CD4-positive, alpha-beta T cell treated with Interleukin-4 for 1 hour (primary cell): ENCODE results near the gene SDC4.

Source experiments
- DNase-seq, 2 donors: peaks; one replicate each; pipeline ENCODE4 v3.0.0-alpha.2; 2020 to 2022

Gene SDC4

GRCh38 chr20:45342855-45343531 is 5.2 kb downstream of the SDC4 start:
- DNase-seq: no peak

DNA sequence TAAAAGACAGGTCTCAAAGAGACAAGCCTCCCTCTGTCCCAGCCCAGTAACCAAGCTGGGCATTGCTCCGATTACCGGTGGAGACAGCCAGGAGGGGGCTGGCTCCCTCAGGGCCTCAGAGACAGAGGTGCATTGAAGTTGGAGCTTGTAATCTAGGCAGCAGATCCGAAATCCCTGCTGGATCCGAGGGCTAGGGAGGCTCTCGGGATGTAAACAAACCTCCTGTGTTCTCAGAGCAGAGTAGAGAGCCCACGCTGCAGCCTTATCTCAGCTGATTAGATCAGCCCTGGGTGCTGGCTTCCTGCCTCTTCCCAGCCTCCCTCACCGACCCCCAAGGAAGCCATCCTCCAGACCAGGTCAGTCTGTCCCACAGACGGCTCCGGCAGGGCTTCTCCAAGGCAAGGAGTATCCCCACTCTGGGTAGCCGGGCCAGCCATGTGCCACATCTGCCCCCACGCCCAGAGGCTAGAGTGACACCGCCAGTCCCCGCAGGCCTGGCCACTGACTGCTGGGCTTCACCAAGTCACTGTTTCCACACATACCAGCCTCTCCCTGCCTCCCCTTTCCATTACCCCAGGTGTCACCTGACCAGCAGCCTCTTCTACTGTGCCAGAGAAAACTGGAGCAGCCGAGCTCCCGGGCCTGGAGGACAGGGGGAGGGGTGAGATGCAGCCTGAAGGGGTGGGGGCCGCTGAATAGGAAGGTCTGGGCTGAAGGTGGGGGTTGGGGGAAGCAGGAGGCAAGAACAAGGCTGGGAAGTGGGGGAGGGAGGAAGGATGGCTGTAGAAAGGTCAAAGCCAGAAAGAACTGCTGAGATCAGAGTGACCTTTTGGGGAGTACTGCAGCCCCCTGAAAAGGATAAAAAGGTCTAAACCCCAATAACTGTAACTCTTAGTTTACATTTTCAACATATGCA is 6.0 kb downstream of the SDC4 start:
- no peak for DNase-seq

GRCh38 chr20:45341579-45341938 is 6.7 kb downstream of the SDC4 start:
- DNase-seq: no peak

GRCh38 chr20:45340951-45341350 is 7.3 kb downstream of the SDC4 start:
- DNase-seq: no peak

- DNase-seq: no peak
Measured at GRCh38 chr20:45340236-45340847, 7.9 kb downstream of the SDC4 start.

DNA sequence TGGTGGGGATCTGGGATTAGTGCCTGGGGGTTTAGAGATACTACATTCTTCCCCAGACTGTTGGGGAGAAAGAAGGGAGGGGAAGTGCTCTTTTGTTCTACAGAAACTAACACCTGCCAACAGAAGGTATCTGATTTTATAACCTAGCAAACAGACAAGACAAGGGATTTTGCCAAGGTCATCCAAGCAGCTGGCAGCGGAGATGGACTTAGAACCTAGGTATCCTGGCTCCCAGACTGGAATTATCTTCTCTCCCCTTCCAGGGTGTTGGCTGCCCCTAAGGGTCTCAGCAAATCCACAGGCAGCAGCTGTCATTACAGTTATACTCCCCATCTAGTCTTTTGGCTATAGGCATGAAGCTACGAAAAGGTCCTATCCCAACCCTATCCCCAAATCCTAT is 8.4 kb downstream of the SDC4 start:
- no peak for DNase-seq

GRCh38 chr20:45339084-45339483 is 9.1 kb downstream of the SDC4 start:
- DNase-seq: no peak

DNA sequence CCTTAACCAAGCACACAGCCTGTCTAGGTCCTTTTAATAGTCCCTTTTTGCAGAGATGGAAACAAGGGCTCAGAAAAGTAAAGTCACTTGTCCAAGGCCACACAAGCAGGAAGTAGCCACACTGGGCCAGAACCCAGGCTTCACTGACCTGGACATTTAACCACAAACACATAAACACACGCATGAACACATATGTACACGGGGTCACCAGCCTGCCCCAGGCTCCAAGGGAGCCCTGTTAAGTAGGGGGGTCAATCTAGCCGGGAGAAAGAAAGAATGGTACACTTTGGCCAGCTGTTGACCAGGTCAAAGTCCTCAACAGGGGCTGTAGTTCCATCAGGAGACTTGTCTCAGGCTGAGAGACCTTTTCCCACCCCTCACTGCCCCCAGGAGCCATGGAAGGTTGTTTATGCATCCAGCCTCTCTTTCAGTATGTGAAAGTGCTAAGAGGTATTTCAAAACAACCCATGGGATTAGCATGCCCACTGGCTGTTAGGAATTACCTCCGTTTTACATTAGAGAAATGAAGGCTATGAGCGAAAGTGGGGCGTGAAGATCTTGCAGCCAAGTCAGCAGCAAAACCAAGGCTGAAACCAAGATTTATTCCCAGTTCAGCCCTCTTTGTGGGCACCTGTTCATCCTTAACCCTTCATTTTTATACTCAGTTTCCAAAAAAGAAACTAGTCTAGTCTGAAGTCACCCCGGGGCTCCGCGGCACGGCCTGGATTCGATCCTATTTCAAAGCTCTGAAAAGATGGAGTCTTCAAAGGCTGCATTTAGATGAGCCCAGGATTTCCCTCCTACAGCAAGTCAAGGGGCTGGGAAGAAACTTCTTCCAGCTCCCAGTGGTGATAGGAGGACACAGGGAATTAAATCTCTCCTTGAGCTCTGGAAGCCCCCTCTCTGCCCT is 9.8 kb downstream of the SDC4 start:
- DNase-seq: no peak

DNA sequence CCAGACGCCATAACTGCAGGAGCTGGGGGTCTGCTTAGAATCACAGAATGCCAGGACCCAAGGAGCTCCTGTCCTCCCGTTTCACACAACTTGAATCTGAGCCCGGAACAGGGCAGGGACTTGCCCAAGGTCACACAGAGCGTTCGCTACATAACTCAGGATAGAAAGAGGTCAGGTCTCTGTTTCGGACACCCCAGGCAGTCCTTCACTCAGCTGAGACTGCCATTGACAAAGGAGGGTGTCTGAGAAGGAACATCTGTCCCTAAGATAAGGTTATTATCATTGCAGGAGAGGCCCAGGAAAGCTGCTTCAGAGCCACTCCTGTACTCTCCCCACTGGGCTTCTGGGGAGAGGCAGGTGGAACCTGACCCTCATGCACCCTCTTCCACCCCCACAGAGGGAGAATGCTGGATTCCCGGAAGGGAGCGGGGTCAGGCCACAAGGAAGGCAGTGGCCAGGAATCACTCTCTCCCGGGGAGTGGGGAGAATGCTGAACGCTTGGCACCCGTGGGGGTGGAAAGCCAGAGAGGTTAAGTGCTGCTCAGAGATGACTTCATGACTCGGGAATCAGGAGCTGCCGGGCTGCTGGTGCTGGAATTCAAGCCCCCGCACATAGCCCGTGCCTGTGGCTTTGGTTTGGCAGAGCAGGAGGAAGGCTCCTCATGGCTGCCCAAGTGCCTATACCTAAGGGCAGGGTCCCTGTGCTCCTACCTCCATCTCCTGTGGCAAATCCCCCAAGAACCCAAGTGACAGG is 10.7 kb downstream of the SDC4 start:
- no peak for DNase-seq

- DNase-seq: no peak
Measured at GRCh38 chr20:45336530-45337366, 11.5 kb downstream of the SDC4 start.

GRCh38 chr20:45330476-45330875 is 17.7 kb downstream of the SDC4 start:
- no peak for DNase-seq

DNA sequence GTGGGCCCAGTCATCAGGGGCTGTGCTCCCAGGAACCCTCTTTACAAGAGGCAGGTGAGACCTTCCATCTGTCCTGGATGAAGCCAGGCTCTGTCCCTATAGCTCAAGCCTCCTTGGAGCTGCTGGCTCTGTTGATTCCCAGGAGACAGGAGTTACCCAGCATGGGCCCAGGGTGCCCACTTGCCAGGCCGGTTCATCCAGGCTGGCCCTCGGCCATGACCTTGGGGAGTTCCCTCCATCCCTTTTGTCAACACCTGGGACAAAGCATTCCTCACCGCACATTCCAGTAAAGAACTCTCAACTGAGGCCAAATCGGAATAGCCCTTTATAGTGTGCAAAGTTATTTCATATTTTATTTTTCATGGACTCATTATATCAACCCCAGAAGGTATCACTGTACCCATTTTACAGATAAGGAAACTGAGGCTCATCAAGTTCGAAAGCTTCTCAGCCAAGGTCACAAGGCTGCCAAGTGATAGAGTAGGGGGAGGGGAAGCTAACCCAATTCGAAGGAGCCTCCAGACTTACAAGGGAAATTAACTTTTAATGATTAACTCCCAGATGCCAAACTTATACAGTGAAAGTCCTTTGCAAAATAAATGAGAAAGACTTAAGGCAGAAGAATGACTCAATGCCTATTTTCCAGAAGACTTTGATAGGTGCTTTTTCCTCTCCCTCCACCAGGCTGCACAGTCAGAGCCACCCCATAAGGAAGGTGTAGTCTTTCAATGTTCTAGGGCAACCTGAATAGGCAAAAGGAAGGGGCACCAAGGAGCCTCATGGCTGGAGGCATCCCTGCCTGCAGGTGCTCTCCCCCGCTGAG is 18.5 kb downstream of the SDC4 start:
- no peak for DNase-seq

DNA sequence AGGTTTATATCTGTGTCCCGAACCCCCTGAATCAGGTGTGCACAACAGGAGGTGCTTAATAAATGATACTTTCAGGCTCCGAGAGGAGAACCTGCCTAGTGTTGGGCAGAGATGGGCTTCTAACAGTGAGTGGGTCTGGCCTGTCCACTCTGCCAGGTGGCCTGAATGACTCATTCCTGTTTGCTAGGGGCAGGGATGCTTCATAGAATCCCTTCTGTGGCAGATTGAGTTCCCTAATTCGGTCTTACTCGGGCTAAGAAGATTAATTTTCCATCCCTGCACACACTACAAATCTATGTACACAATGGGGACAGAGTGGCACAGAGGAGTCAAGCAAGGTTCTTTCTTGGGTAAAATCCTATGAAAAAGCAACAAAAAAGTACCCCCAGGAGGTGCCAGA is 19.8 kb downstream of the SDC4 start:
- no peak for DNase-seq

GRCh38 chr20:45325371-45325770 is 22.9 kb downstream of the SDC4 start:
- DNase-seq: no peak

- DNase-seq: no peak
Measured at GRCh38 chr20:45323731-45324130, 24.5 kb downstream of the SDC4 start.

DNA sequence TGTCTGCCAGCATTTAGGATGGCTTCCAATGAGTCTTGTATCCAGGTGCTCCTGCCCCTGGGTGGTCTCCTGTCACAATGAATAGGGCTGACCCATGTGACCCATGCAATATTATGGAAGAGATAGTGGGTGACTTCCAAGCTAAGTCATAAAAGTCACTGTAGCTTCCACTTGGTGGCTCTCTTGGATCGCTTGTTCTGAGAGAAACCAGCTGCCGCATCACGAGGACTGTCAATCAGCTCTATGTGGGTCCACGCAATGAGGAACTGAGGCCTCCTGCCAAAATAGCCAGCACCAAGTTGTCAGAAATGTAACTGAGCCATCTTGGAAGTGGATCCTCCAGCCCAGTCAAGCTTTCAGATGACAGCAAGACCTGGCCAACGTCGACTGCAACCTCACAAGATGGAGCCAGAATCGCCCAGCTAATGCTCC is 25.3 kb downstream of the SDC4 start:
- DNase-seq: peak; percentile 11 to 55

- DNase-seq: peak; percentile 40 to 69
Measured at GRCh38 chr20:45320948-45321595, 27.2 kb downstream of the SDC4 start.

GRCh38 chr20:45318948-45319347 is 29.3 kb downstream of the SDC4 start:
- DNase-seq: no peak

- DNase-seq: no peak
Measured at GRCh38 chr20:45318386-45318939, 29.8 kb downstream of the SDC4 start.
